HepG2 (cell line): ENCODE results near the gene ANK3. TPM values are rescaled to one million over a fixed set of nuclear protein-coding genes. Genes with fewer than 3 reads are reported as not detected.

ENCODE experiments used
- ATAC-seq: fragments of 200-7000 bp; cut with Tn5 transposase; 3 replicates; pipeline ENCODE4 v1.9.1; 2020; ENCODE audit warnings: mild to moderate bottlenecking, moderate library complexity
- BruUV-seq: library from RNA; stranded (reverse); fragments of 400-500 nt; replicated peaks from 2 replicates; lab custom pipeline; 2021; lab: Mats Ljungman, UMichigan
- CTCF ChIA-PET: fragments of 300-600 bp; formaldehyde crosslinking; extraction: SDS; loops from one replicate; lab custom pipeline; 2021; ENCODE audit warnings: low total read pairs, inconsistent platforms, low intra/inter-chr PET ratio; lab: Yijun Ruan, JAX
- POLR2A ChIA-PET: fragments of 350-600 bp; sonication (Branson Sonifier 250); formaldehyde crosslinking; loops from one replicate; lab custom pipeline; 2020; ENCODE audit warnings: antibody characterized with exemption, inconsistent platforms; lab: Yijun Ruan, JAX
- DNase-seq: peaks from one replicate; pipeline ENCODE4 v3.0.0-alpha.2; 2015; ENCODE audit warnings: low spot score
- FAIRE-seq: peaks from 3 replicates; lab custom pipeline; 2011; peaks lifted over from hg19 to GRCh38; lab: Jason Lieb, UNC
- H2AFZ ChIP-seq: one replicate; pipeline ENCODE4 v1.6.1; 2011; ENCODE audit warnings: low read length, inconsistent platforms
- H3K27ac ChIP-seq: fragments of 300-600 bp; 3 replicates; pipeline ENCODE4 v1.8.0; 2011; ENCODE audit warnings: mixed run types, mild to moderate bottlenecking, mixed read lengths, low read length, inconsistent platforms; ENCODE audit not compliant: insufficient read depth; ENCODE audit errors: extremely low read length
- H3K27me3 ChIP-seq, 2 experiments: fragments of 200-600 bp in 1 of 2; 2 replicates in 1 of 2; 3 replicates in 1 of 2; pipeline versions ENCODE4 v1.6.0 to v1.8.0; 2011; ENCODE audit warnings: low read length in 2 of 2, mild to moderate bottlenecking in 2 of 2, moderate library complexity in 2 of 2, inconsistent platforms in 1 of 2; ENCODE audit not compliant: insufficient read depth in 2 of 2, control insufficient read depth in 1 of 2
- H3K36me3 ChIP-seq, 2 experiments: fragments of 200-600 bp in 1 of 2; replicated peaks in 1 of 2; 2 replicates in 1 of 2; 3 replicates in 1 of 2; pipeline versions ENCODE4 v1.5.1 to v1.8.0; 2011; ENCODE audit warnings: low read length in 2 of 2, inconsistent platforms in 1 of 2; ENCODE audit not compliant: insufficient read depth in 2 of 2, control insufficient read depth in 1 of 2
- H3K4me1 ChIP-seq: 2 replicates; pipeline ENCODE4 v1.5.1; 2012; ENCODE audit warnings: low read length, inconsistent platforms; ENCODE audit not compliant: insufficient read depth
- H3K4me2 ChIP-seq: 2 replicates; pipeline ENCODE4 v1.6.0; 2011; ENCODE audit warnings: low read depth, low read length, inconsistent platforms
- H3K4me3 ChIP-seq, 3 experiments: fragments of 200-600 bp in 1 of 3; sonication (generic), shearing (Covaris generic) in 1 of 3; replicated peaks in 1 of 3; 2 replicates each; pipeline ENCODE4 v1.5.1; 2011 to 2016; ENCODE audit warnings: low read length in 3 of 3, inconsistent platforms in 2 of 3, low read depth in 2 of 3, mild to moderate bottlenecking in 2 of 3, control low read depth in 1 of 3, mixed read lengths in 1 of 3; ENCODE audit not compliant: insufficient read depth in 1 of 3
- H3K79me2 ChIP-seq: one replicate; pipeline ENCODE4 v1.6.1; 2011; ENCODE audit warnings: low read length, inconsistent platforms; ENCODE audit not compliant: insufficient read depth
- H3K9ac ChIP-seq: 2 replicates; pipeline ENCODE4 v1.6.0; 2011; ENCODE audit warnings: mild to moderate bottlenecking, low read depth, low read length, inconsistent platforms; ENCODE audit not compliant: insufficient read depth
- H3K9me3 ChIP-seq: 2 replicates; pipeline ENCODE4 v1.5.1; 2012; ENCODE audit warnings: mild to moderate bottlenecking, low read length
- H4K20me1 ChIP-seq: 2 replicates; pipeline ENCODE4 v1.6.0; 2011; ENCODE audit warnings: inconsistent platforms, mild to moderate bottlenecking, low read length, moderate library complexity; ENCODE audit not compliant: insufficient read depth
- FOXK2 ChIP-seq: fragments of 450-650 bp; IDR thresholded peaks from 2 replicates; pipeline ENCODE4 v1.6.1; 2016
- GPN1 ChIP-seq: sonication (generic); formaldehyde crosslinking; IDR thresholded peaks from 2 replicates; pipeline ENCODE4 v1.5.1; 2020; ENCODE audit warnings: missing genetic modification reagents, borderline replicate concordance
- POGZ ChIP-seq: sonication (generic); formaldehyde crosslinking; IDR thresholded peaks from 2 replicates; pipeline ENCODE4 v1.4.0; 2020; ENCODE audit warnings: mild to moderate bottlenecking, missing genetic modification reagents
- RARG ChIP-seq: sonication (generic); formaldehyde crosslinking; IDR thresholded peaks from 2 replicates; pipeline ENCODE4 v1.4.0; 2020; ENCODE audit warnings: low read depth, mild to moderate bottlenecking, missing genetic modification reagents
- TGIF2 ChIP-seq: IDR thresholded peaks from 2 replicates; pipeline ENCODE4 v1.6.1; 2016; ENCODE audit warnings: control low read depth, missing compliant biosample characterization
- ZNF343 ChIP-seq: sonication (generic); formaldehyde crosslinking; IDR thresholded peaks from 2 replicates; pipeline ENCODE4 v1.4.0; 2020; ENCODE audit warnings: mild to moderate bottlenecking, missing genetic modification reagents
- ZNF768 ChIP-seq: sonication (generic); formaldehyde crosslinking; IDR thresholded peaks from 2 replicates; pipeline ENCODE4 v1.4.0; 2020; ENCODE audit warnings: missing genetic modification reagents
- WGBS: methylation state at CpG from one replicate; pipeline ENCODE4 v1.1.6; 2017; ENCODE audit warnings: low lambda C conversion rate; 5-methylcytosine and 5-hydroxymethylcytosine counted together
- in situ Hi-C: cut with HindIII; loops from 2 replicates; pipeline ENCODE4 v1.10.0; 2017; ENCODE audit warnings: low pct_unique_long_range_greater_than_20kb; ENCODE audit not compliant: extremely low pct_ligation_motif_present
- intact Hi-C: fragments of 100-400 bp; cut with micrococcal nuclease; formaldehyde crosslinking; loops from one replicate; pipeline ENCODE4 v1.10.0; 2022; ENCODE audit not compliant: unreplicated experiment
- polyA plus RNA-seq, 8 experiments: library from polyadenylated mRNA; depleted of rRNA in 3 of 8; stranded (reverse) in 7 of 8; unstranded in 1 of 8; fragments of >200 nt; fragmentation: Illumina TruSeq in 4 of 8; extraction: Trizol in 4 of 8; gene quantifications; 2 replicates each; pipeline versions ENCODE4 v1.2.1 to v1.2.3, GENCODE V29; 2011 to 2016; ENCODE audit warnings: low read depth in 4 of 8, missing spikeins in 1 of 8, mixed read lengths in 1 of 8; ENCODE audit not compliant: insufficient read depth in 1 of 8
- total RNA-seq, 5 experiments: library from RNA; depleted of rRNA; stranded (reverse); fragments of >200 nt; fragmentation: Illumina TruSeq; extraction: Trizol; gene quantifications; 2 replicates each; pipeline ENCODE4 v1.2.3, GENCODE V29; 2016; ENCODE audit warnings: low read depth in 1 of 5
- TF ChIP-seq, protein P1 (sequence below): sonication (generic); formaldehyde crosslinking; IDR thresholded peaks from 2 replicates; pipeline ENCODE4 v1.4.0; 2020; ENCODE audit warnings: low read depth, mild to moderate bottlenecking, missing genetic modification reagents
- TF ChIP-seq, protein P2 (sequence below): sonication (generic); formaldehyde crosslinking; IDR thresholded peaks from 2 replicates; pipeline ENCODE4 v1.4.0; 2020; ENCODE audit warnings: missing genetic modification reagents
- TF ChIP-seq, protein P3 (sequence below): sonication (generic); formaldehyde crosslinking; IDR thresholded peaks from 2 replicates; pipeline ENCODE4 v1.4.0; 2020; ENCODE audit warnings: missing genetic modification reagents

Gene ANK3
- total and polyA plus RNA-seq, 2 of the 13 experiments (the other 11 are each of a cell fraction or from before 2014, with no cell fraction given), result not detected

DNA sequence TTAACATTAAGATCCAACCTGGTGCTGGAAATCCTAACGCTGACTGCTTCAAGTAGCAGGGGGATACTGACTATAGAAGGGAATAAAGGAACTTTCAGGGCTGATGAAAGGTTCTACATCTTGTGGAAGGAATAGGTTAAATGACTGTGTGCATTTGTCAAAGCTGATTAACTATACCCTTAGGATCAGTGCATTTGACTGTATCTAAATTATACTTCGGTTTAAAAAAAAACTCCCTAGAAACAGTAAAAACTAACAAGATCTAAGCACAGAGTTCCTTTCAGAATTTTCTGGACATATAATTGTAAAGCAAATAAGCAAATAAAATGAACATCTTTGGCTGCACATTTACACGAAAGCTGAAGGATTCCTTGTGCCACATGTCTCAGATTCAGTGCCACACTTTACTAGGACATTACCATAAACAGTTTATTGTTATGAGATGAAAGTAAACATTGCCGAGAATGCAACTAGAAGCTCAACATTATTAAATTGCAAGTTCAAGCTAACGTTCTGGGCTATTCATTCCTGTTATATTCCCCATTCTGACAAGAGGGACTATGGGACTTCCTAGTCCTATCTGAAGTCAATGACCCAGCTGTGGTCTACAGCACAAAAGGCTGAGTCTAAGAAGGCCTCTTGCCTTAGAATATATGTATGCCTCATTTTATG is 20.7 kb downstream of the ANK3 start:
- DNase-seq, result no peak
- no peak overlapping the region for H3K9ac ChIP-seq
- CTCF ChIA-PET, result no interaction called here
- no peaks in the 10 kb centered on the region for H3K79me2 ChIP-seq
- no peak overlapping the region for H3K4me2 ChIP-seq
- intact Hi-C loops (no loop called here), in situ Hi-C loops (no loop called here)
- 24% methylated on average over 5 of the region's 5 CpGs for WGBS
- no peak overlapping the region for H3K4me3 ChIP-seq
- no peak overlapping the region for H3K27ac ChIP-seq
- TF ChIP-seq RARG (CRISPR knock-in tag), result no peak
- no peak for TF ChIP-seq FOXK2
- TF ChIP-seq ZNF343, result no peak
- no peaks in the 10 kb centered on the region for H3K27me3 ChIP-seq
- ATAC-seq, result no peak
- H3K4me1 ChIP-seq, result no peaks in the 10 kb centered on the region
- no peak for FAIRE-seq
- H3K9me3 ChIP-seq, result no peaks in the 10 kb centered on the region
- no TSS peak for BruUV-seq
- H3K36me3 ChIP-seq, result no peaks in the 10 kb centered on the region
- no peak overlapping the region for H2AFZ ChIP-seq
- no peaks in the 10 kb centered on the region for H4K20me1 ChIP-seq
- POLR2A ChIA-PET, result no interaction called here

DNA sequence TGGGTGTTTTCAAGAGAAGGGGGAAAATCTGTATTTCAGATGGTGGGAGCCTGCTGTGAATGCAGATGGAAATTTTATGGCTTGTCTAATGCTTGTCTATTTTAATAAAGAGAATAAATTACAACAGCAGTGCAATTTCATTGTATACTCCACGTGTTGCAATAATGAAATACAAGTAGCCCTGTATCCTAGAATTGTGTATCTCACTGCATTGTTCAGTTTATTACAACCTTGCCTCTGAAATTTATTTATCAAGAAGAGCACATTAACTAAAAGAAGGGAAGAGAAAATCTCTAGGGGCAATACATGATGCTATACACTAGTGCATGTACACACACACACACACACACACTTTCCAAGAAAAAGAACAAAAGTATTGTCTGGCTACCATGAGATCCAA is 21.8 kb downstream of the ANK3 start:
- in situ Hi-C loops, result no loop called here
- POLR2A ChIA-PET, result no interaction called here
- Histone ChIP-seq H3K36me3 (no peaks in the 10 kb centered on the region), H3K4me3 (no peak overlapping the region), H3K4me2 (no peak overlapping the region), H3K9me3 (no peaks in the 10 kb centered on the region), H3K9ac (no peak overlapping the region), H3K27me3 (no peaks in the 10 kb centered on the region), H2AFZ (no peak overlapping the region), H3K27ac (no peak overlapping the region), H4K20me1 (no peaks in the 10 kb centered on the region), H3K79me2 (no peaks in the 10 kb centered on the region), H3K4me1 (no peaks in the 10 kb centered on the region)
- WGBS, result 0% methylated on average over 1 of the region's 1 CpG
- BruUV-seq, result no TSS peak
- TF ChIP-seq GPN1 (CRISPR knock-in tag) (no peak), ZNF768 (CRISPR knock-in tag) (no peak), POGZ (CRISPR knock-in tag) (no peak), TGIF2 (CRISPR knock-in tag) (no peak)
- TF ChIP-seq, protein P1, sequence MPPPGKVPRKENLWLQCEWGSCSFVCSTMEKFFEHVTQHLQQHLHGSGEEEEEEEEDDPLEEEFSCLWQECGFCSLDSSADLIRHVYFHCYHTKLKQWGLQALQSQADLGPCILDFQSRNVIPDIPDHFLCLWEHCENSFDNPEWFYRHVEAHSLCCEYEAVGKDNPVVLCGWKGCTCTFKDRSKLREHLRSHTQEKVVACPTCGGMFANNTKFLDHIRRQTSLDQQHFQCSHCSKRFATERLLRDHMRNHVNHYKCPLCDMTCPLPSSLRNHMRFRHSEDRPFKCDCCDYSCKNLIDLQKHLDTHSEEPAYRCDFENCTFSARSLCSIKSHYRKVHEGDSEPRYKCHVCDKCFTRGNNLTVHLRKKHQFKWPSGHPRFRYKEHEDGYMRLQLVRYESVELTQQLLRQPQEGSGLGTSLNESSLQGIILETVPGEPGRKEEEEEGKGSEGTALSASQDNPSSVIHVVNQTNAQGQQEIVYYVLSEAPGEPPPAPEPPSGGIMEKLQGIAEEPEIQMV (CRISPR knock-in tag), result no peak
- TF ChIP-seq, protein P2, sequence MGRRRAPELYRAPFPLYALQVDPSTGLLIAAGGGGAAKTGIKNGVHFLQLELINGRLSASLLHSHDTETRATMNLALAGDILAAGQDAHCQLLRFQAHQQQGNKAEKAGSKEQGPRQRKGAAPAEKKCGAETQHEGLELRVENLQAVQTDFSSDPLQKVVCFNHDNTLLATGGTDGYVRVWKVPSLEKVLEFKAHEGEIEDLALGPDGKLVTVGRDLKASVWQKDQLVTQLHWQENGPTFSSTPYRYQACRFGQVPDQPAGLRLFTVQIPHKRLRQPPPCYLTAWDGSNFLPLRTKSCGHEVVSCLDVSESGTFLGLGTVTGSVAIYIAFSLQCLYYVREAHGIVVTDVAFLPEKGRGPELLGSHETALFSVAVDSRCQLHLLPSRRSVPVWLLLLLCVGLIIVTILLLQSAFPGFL (CRISPR knock-in tag), result no peak
- TF ChIP-seq, protein P3, sequence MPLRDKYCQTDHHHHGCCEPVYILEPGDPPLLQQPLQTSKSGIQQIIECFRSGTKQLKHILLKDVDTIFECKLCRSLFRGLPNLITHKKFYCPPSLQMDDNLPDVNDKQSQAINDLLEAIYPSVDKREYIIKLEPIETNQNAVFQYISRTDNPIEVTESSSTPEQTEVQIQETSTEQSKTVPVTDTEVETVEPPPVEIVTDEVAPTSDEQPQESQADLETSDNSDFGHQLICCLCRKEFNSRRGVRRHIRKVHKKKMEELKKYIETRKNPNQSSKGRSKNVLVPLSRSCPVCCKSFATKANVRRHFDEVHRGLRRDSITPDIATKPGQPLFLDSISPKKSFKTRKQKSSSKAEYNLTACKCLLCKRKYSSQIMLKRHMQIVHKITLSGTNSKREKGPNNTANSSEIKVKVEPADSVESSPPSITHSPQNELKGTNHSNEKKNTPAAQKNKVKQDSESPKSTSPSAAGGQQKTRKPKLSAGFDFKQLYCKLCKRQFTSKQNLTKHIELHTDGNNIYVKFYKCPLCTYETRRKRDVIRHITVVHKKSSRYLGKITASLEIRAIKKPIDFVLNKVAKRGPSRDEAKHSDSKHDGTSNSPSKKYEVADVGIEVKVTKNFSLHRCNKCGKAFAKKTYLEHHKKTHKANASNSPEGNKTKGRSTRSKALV (CRISPR knock-in tag), result no peak
- DNase-seq (no peak), ATAC-seq (no peak), FAIRE-seq (no peak)
- intact Hi-C loops, result no loop called here
- CTCF ChIA-PET, result no interaction called here
